ENCODE measurements around the gene ARHGEF37. TPM values are rescaled to one million over a fixed set of nuclear protein-coding genes. Genes with fewer than 3 reads are reported as not detected.

Gene ARHGEF37
- total and polyA plus RNA-seq, 2 of the 8 experiments (the other 6 are each of a cell fraction or from before 2014, with no cell fraction given) = 0.21 to 0.48 TPM

DNA sequence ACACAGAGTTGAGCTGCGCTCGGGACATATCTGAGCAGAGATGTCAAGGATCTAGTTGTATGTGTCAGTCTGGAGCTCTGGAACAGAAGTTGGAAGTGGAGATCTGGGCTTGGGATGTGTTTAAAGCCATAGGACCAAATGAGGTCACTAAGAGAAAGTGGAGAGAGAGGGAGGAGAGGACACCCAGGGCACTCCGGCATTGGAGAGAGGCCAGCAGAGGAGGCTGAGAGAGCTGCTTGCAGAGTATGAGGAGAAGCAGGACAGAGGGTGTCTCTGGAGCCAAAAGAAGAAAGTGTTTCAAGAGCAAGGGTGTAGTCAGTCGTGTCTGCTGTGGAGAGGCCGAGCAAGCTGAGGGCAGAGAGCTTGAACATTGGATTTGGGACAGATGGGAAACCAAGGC lies 34.7 kb downstream of the ARHGEF37 start (continued):
- TF ChIP-seq SP4 (IDR thresholded peaks at IDR 0.05; ENCODE audit: low read length) = no peak
